SK-N-SH (cell line): Measurements from ENCODE around the gene GSE1. TPM values are rescaled to one million over a fixed set of nuclear protein-coding genes. Genes with fewer than 3 reads are reported as not detected.

Experiments
- CTCF ChIA-PET: fragments of 300-600, 350-600 bp; formaldehyde crosslinking; extraction: SDS; loops from one replicate; lab custom pipeline; 2021; lab: Yijun Ruan, JAX
- POLR2A ChIA-PET: fragments of 350-600 bp; sonication (Branson Sonifier 250); formaldehyde crosslinking; extraction: SDS; loops from one replicate; lab custom pipeline; 2020; ENCODE audit warnings: antibody characterized with exemption, inconsistent platforms; lab: Yijun Ruan, JAX
- DNase-seq: peaks from one replicate; pipeline ENCODE4 v3.0.0; 2012
- H2AFZ ChIP-seq: fragments of 200-600 bp; sonication (generic); 2 replicates; pipeline ENCODE4 v1.8.1; 2016; ENCODE audit warnings: antibody characterized with exemption, mild to moderate bottlenecking, low read depth
- H3F3A ChIP-seq: fragments of 200-600 bp; sonication (generic); replicated peaks from 2 replicates; pipeline ENCODE3; 2016; ENCODE audit warnings: antibody characterized with exemption, mild to moderate bottlenecking; ENCODE audit not compliant: insufficient read depth
- H3K27ac ChIP-seq, 2 experiments: fragments of 200-500 bp in 1 of 2; fragments of 200-600 bp in 1 of 2; sonication (Bioruptor generic) in 1 of 2; sonication (generic), shearing (Covaris generic) in 1 of 2; 2 replicates each; pipeline versions ENCODE4 v1.5.1 to v1.6.1; 2014 to 2016; ENCODE audit warnings: low read depth in 2 of 2, inconsistent platforms in 1 of 2, low read length in 1 of 2, mild to moderate bottlenecking in 1 of 2, mixed read lengths in 1 of 2
- H3K27me3 ChIP-seq: fragments of 200-600 bp; sonication (generic), shearing (Covaris generic); 2 replicates; pipeline ENCODE4 v1.6.1; 2016; ENCODE audit warnings: mixed run types; ENCODE audit not compliant: insufficient read depth
- H3K36me3 ChIP-seq, 2 experiments: fragments of 200-500 bp in 1 of 2; fragments of 200-600 bp in 1 of 2; sonication (Bioruptor generic) in 1 of 2; sonication (generic) in 1 of 2; replicated peaks in 1 of 2; 2 replicates each; pipeline versions ENCODE3 to v1.5.1; 2014 to 2016; ENCODE audit warnings: low read length in 1 of 2, mild to moderate bottlenecking in 1 of 2; ENCODE audit not compliant: insufficient read depth in 2 of 2, control insufficient read depth in 1 of 2
- H3K4me1 ChIP-seq, 2 experiments: fragments of 200-500 bp in 1 of 2; fragments of 200-600 bp in 1 of 2; sonication (Bioruptor generic) in 1 of 2; sonication (generic), shearing (Covaris generic) in 1 of 2; 2 replicates each; pipeline versions ENCODE4 v1.5.1 to v1.6.1; 2014 to 2016; ENCODE audit warnings: low read depth in 1 of 2, low read length in 1 of 2, mixed run types in 1 of 2; ENCODE audit not compliant: insufficient read depth in 2 of 2, control insufficient read depth in 1 of 2
- H3K4me2 ChIP-seq: fragments of 200-600 bp; sonication (generic), shearing (Covaris generic); 2 replicates; pipeline ENCODE4 v1.6.1; 2017; ENCODE audit warnings: mixed run types
- H3K4me3 ChIP-seq, 2 experiments: fragments of 200-500 bp in 1 of 2; fragments of 200-600 bp in 1 of 2; sonication (Bioruptor generic) in 1 of 2; sonication (generic), shearing (Covaris generic) in 1 of 2; 2 replicates each; pipeline versions ENCODE4 v1.5.1 to v1.8.1; 2014 to 2016; ENCODE audit warnings: low read depth in 2 of 2, inconsistent platforms in 1 of 2, low read length in 1 of 2, mild to moderate bottlenecking in 1 of 2, mixed read lengths in 1 of 2, moderate library complexity in 1 of 2
- H3K79me2 ChIP-seq: fragments of 200-600 bp; sonication (generic); 2 replicates; pipeline ENCODE4 v1.8.1; 2017; ENCODE audit warnings: mild to moderate bottlenecking; ENCODE audit not compliant: insufficient read depth
- H3K9ac ChIP-seq: fragments of 200-600 bp; sonication (generic); 2 replicates; pipeline ENCODE4 v1.6.1; 2017; ENCODE audit warnings: mixed run types
- H3K9me2 ChIP-seq: fragments of 200-600 bp; sonication (generic); 2 replicates; pipeline ENCODE4 v1.6.1; 2017; ENCODE audit warnings: mixed run types
- H3K9me3 ChIP-seq: fragments of 200-600 bp; sonication (generic); 2 replicates; pipeline ENCODE4 v1.6.1; 2017; ENCODE audit warnings: mixed run types, mild to moderate bottlenecking, moderate library complexity
- H4K20me1 ChIP-seq: fragments of 200-600 bp; sonication (generic); 2 replicates; pipeline ENCODE4 v1.6.1; 2017; ENCODE audit warnings: mild to moderate bottlenecking, mixed run types; ENCODE audit not compliant: insufficient read depth
- EP300 ChIP-seq, 2 experiments: IDR thresholded peaks; 2 replicates each; pipeline versions ENCODE4 v1.4.0 to v1.6.1; 2012; ENCODE audit warnings: borderline replicate concordance in 1 of 2, low read depth in 1 of 2, low read length in 1 of 2
- FOXJ3 ChIP-seq: sonication (generic); formaldehyde crosslinking; IDR thresholded peaks from 2 replicates; pipeline ENCODE4 v1.5.1; 2020; ENCODE audit warnings: mild to moderate bottlenecking, missing genetic modification reagents
- NRF1 ChIP-seq: IDR thresholded peaks from 2 replicates; pipeline ENCODE4 v1.6.1; 2012; ENCODE audit warnings: low read depth, mild to moderate bottlenecking, low read length
- RAD21 ChIP-seq: IDR thresholded peaks from 2 replicates; pipeline ENCODE4 v1.6.1; 2012; ENCODE audit warnings: mild to moderate bottlenecking, low read length
- SMC3 ChIP-seq: IDR thresholded peaks from 2 replicates; pipeline ENCODE4 v1.6.1; 2012; ENCODE audit warnings: low read depth, low read length, improper control_type of control experiment
- TEAD4 ChIP-seq: IDR thresholded peaks from 2 replicates; pipeline ENCODE4 v1.4.0; 2012; ENCODE audit warnings: mild to moderate bottlenecking, borderline replicate concordance; ENCODE audit not compliant: insufficient read depth
- YY1 ChIP-seq: IDR thresholded peaks from 2 replicates; pipeline ENCODE4 v1.4.0; 2012; ENCODE audit warnings: low read depth, mild to moderate bottlenecking
- WGBS: methylation state at CpG from one replicate; pipeline ENCODE4 v1.1.6; 2017; ENCODE audit warnings: low lambda C conversion rate; 5-methylcytosine and 5-hydroxymethylcytosine counted together
- polyA plus RNA-seq, 3 experiments: library from polyadenylated mRNA; depleted of rRNA; stranded (reverse); fragments of >200 nt; gene quantifications; 2 replicates each; pipeline ENCODE4 v1.2.3, GENCODE V29; 2012
- TF ChIP-seq, protein P1 (sequence below): IDR thresholded peaks from 2 replicates; pipeline ENCODE4 v1.4.0; 2012; ENCODE audit warnings: low read depth
- TF ChIP-seq, protein P2 (sequence below): fragments of 200-600 bp; sonication (generic); IDR thresholded peaks from 2 replicates; pipeline ENCODE4 v1.6.1; 2017; ENCODE audit warnings: antibody characterized with exemption, mild to moderate bottlenecking, moderate library complexity
- TF ChIP-seq, protein P3 (sequence below): IDR thresholded peaks from 2 replicates; pipeline ENCODE4 v1.6.1; 2012; ENCODE audit warnings: mild to moderate bottlenecking, low read depth, low read length, moderate library complexity
- TF ChIP-seq, protein P4 (sequence below): fragments of 150-350 bp; IDR thresholded peaks from 2 replicates; pipeline ENCODE4 v1.6.1; 2016; ENCODE audit warnings: mild to moderate bottlenecking, low read depth, low read length

The GSE1 gene
- polyA plus RNA-seq, 1 of the 3 experiments (the other 2 are of a cell fraction): 26.5 TPM

DNA sequence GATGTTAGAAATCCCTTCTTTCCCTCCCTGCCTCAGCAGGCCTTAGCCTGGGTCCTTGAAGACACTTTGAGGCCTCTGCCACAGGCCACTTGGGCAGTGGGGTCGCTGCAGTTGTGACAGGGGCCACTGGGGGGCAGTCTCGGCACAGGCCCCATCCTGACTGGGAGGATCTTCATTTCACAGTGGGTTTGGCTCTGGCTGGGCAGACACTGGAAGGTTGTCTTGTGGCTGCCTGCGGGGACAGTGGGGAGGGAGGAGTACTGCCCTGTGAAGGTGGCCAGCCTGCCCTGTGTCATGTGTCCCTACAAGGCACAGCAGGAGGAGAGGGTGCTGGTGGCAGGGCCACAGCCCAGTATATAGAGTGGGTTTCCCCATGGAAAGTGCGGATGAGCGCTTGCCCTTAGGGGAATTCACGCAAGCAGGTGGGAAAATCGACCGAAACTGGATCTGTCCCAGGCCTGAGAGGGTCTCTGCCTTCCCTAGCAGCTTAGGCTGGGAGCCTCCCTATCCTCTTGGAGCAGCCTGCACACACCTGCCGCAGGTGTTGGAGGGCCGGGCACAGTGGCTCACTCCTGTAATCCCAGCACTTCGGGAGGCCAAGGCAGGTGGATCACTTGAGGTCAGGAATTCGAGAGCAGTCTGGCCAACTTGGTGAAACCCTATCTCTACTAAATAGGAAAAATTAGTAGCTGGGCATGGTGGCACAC lies 46.8 kb downstream of the GSE1 start:
- no peaks in the 10 kb centered on the region for H3K9me2 ChIP-seq
- no peaks in the 10 kb centered on the region for H3K27me3 ChIP-seq
- ChIA-PET CTCF (interaction anchor here (0.6 to 7.9 kb wide), 24 partner anchors 9 to 604 kb away, joined by 3 to 91 read pairs (median 4); partner anchors contain the start of gene GSE1), POLR2A (interaction anchor here (0.7 kb wide), 1 partner anchor 14 kb away, joined by 3 read pairs; no protein-coding TSS in a partner anchor)
- H3K9me3 ChIP-seq: no peaks in the 10 kb centered on the region
- 69% methylated on average over 12 of the region's 12 CpGs for WGBS
- TF ChIP-seq, protein P1, sequence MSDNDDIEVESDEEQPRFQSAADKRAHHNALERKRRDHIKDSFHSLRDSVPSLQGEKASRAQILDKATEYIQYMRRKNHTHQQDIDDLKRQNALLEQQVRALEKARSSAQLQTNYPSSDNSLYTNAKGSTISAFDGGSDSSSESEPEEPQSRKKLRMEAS: no peak
- TF ChIP-seq SMC3 (peak; percentile 66), EP300 (IDR thresholded peaks at IDR 0.05; ENCODE audit: borderline replicate concordance in 1 of 2, low read depth in 1 of 2, low read length in 1 of 2) (no peak), RAD21 (peak; percentile 77), FOXJ3 (CRISPR knock-in tag) (no peak), YY1 (no peak), NRF1 (no peak), TEAD4 (no peak)
- TF ChIP-seq, protein P2, sequence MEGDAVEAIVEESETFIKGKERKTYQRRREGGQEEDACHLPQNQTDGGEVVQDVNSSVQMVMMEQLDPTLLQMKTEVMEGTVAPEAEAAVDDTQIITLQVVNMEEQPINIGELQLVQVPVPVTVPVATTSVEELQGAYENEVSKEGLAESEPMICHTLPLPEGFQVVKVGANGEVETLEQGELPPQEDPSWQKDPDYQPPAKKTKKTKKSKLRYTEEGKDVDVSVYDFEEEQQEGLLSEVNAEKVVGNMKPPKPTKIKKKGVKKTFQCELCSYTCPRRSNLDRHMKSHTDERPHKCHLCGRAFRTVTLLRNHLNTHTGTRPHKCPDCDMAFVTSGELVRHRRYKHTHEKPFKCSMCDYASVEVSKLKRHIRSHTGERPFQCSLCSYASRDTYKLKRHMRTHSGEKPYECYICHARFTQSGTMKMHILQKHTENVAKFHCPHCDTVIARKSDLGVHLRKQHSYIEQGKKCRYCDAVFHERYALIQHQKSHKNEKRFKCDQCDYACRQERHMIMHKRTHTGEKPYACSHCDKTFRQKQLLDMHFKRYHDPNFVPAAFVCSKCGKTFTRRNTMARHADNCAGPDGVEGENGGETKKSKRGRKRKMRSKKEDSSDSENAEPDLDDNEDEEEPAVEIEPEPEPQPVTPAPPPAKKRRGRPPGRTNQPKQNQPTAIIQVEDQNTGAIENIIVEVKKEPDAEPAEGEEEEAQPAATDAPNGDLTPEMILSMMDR: peak; percentile 94
- TF ChIP-seq, protein P3, sequence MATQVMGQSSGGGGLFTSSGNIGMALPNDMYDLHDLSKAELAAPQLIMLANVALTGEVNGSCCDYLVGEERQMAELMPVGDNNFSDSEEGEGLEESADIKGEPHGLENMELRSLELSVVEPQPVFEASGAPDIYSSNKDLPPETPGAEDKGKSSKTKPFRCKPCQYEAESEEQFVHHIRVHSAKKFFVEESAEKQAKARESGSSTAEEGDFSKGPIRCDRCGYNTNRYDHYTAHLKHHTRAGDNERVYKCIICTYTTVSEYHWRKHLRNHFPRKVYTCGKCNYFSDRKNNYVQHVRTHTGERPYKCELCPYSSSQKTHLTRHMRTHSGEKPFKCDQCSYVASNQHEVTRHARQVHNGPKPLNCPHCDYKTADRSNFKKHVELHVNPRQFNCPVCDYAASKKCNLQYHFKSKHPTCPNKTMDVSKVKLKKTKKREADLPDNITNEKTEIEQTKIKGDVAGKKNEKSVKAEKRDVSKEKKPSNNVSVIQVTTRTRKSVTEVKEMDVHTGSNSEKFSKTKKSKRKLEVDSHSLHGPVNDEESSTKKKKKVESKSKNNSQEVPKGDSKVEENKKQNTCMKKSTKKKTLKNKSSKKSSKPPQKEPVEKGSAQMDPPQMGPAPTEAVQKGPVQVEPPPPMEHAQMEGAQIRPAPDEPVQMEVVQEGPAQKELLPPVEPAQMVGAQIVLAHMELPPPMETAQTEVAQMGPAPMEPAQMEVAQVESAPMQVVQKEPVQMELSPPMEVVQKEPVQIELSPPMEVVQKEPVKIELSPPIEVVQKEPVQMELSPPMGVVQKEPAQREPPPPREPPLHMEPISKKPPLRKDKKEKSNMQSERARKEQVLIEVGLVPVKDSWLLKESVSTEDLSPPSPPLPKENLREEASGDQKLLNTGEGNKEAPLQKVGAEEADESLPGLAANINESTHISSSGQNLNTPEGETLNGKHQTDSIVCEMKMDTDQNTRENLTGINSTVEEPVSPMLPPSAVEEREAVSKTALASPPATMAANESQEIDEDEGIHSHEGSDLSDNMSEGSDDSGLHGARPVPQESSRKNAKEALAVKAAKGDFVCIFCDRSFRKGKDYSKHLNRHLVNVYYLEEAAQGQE: no peak
- TF ChIP-seq, protein P4, sequence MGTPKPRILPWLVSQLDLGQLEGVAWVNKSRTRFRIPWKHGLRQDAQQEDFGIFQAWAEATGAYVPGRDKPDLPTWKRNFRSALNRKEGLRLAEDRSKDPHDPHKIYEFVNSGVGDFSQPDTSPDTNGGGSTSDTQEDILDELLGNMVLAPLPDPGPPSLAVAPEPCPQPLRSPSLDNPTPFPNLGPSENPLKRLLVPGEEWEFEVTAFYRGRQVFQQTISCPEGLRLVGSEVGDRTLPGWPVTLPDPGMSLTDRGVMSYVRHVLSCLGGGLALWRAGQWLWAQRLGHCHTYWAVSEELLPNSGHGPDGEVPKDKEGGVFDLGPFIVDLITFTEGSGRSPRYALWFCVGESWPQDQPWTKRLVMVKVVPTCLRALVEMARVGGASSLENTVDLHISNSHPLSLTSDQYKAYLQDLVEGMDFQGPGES: no peak
- no peak overlapping the region; a peak in 1 of 4 replicates for H3K27ac ChIP-seq
- H3K4me2 ChIP-seq: no peak overlapping the region
- no peak overlapping the region for H2AFZ ChIP-seq
- no peak overlapping the region for H3K9ac ChIP-seq
- H3K4me3 ChIP-seq: no peak overlapping the region
- no peaks in the 10 kb centered on the region for H3F3A ChIP-seq
- H3K79me2 ChIP-seq: no peaks in the 10 kb centered on the region
- peak; percentile 93 for DNase-seq
- peaks cover 12% of the 10 kb centered on the region for H4K20me1 ChIP-seq
- peaks cover 14 to 89% of the 10 kb centered on the region in 2 experiments for H3K36me3 ChIP-seq
- H3K4me1 ChIP-seq: peaks cover 0 to 36% of the 10 kb centered on the region in 2 experiments; a peak in 1 of 4 replicates
